HFFc6 (cell line): ENCODE measurements around the gene C11orf86. TPM values are rescaled to one million over a fixed set of nuclear protein-coding genes. Genes with fewer than 3 reads are reported as not detected.

Experiments
- DNase-seq: peaks from one replicate; pipeline ENCODE4 v3.0.0-alpha.2; 2018
- H3K27ac Mint-ChIP-seq: 2 replicates; pipeline ENCODE4 v1.8.0; 2020; ENCODE audit warnings: mild to moderate bottlenecking, mixed read lengths
- H3K27me3 Mint-ChIP-seq: 2 replicates; pipeline ENCODE4 v1.8.0; 2021; ENCODE audit warnings: mild to moderate bottlenecking, moderate library complexity, mixed read lengths; ENCODE audit not compliant: insufficient read depth
- H3K36me3 Mint-ChIP-seq: 2 replicates; pipeline ENCODE4 v1.8.0; 2021; ENCODE audit warnings: low read depth, mixed read lengths
- H3K4me1 Mint-ChIP-seq: 2 replicates; pipeline ENCODE4 v1.8.0; 2020; ENCODE audit warnings: low read depth, mixed read lengths
- H3K4me3 Mint-ChIP-seq: 2 replicates; pipeline ENCODE4 v1.8.0; 2020; ENCODE audit warnings: mild to moderate bottlenecking, moderate library complexity, mixed read lengths
- H3K9me3 Mint-ChIP-seq: 2 replicates; pipeline ENCODE4 v1.8.0; 2020; ENCODE audit warnings: mild to moderate bottlenecking, mixed read lengths
- CTCF ChIP-seq: fragments of 200-600 bp; sonication (generic); IDR thresholded peaks from 2 replicates; pipeline ENCODE4 v1.5.0; 2021; ENCODE audit warnings: antibody characterized with exemption, mild to moderate bottlenecking
- microRNA-seq: library from miRNA; unstranded; fragments of <30 nt; microRNA quantifications from one replicate; pipeline ENCODE4, GENCODE V29; 2019
- total RNA-seq, 6 experiments: library from RNA; stranded (reverse); fragmentation: NEBNext Ultra II Directional; extraction: Animal tissue kit (Norgen Biotek cat#: 25700); gene quantifications; 2 replicates in 1 of 6; 3 replicates in 5 of 6; pipeline ENCODE4 v1.2.3, GENCODE V29; 2021

Gene C11orf86
- total RNA-seq, 6 experiments from 2014 or later, result not detected

GRCh38 chr11:67023957-67024353 is 48.9 kb downstream of the C11orf86 start:
- H3K36me3 Mint-ChIP-seq, result no peaks in the 10 kb centered on the region
- H3K4me1 Mint-ChIP-seq, result peaks cover 10% of the 10 kb centered on the region
- no peaks in the 10 kb centered on the region for H3K9me3 Mint-ChIP-seq
- H3K27me3 Mint-ChIP-seq, result peaks cover 18% of the 10 kb centered on the region
- DNase-seq, result no peak
- TF ChIP-seq CTCF, result no peak
- no peak overlapping the region for H3K27ac Mint-ChIP-seq
- H3K4me3 Mint-ChIP-seq, result peak overlapping the region; percentile 62; the same call in 1 of the 2 replicates

GRCh38 chr11:67024410-67024809 is 49.3 kb downstream of the C11orf86 start:
- DNase-seq, result no peak
- peaks cover 18% of the 10 kb centered on the region for H3K27me3 Mint-ChIP-seq
- no peaks in the 10 kb centered on the region for H3K9me3 Mint-ChIP-seq
- H3K4me3 Mint-ChIP-seq, result no peak overlapping the region
- no peak for TF ChIP-seq CTCF
- peaks cover 15% of the 10 kb centered on the region for H3K4me1 Mint-ChIP-seq
- H3K27ac Mint-ChIP-seq, result no peak overlapping the region
- H3K36me3 Mint-ChIP-seq, result no peaks in the 10 kb centered on the region

GRCh38 chr11:67024966-67025365 is 49.9 kb downstream of the C11orf86 start:
- H3K27me3 Mint-ChIP-seq, result peaks cover 16% of the 10 kb centered on the region
- H3K4me3 Mint-ChIP-seq, result no peak overlapping the region
- no peak for DNase-seq
- peaks cover 15% of the 10 kb centered on the region for H3K4me1 Mint-ChIP-seq
- no peak for TF ChIP-seq CTCF
- H3K9me3 Mint-ChIP-seq, result no peaks in the 10 kb centered on the region
- no peaks in the 10 kb centered on the region for H3K36me3 Mint-ChIP-seq
- H3K27ac Mint-ChIP-seq, result no peak overlapping the region

GRCh38 chr11:67025750-67026149 is 50.6 kb downstream of the C11orf86 start:
- peaks cover 15% of the 10 kb centered on the region for H3K27me3 Mint-ChIP-seq
- H3K9me3 Mint-ChIP-seq, result no peaks in the 10 kb centered on the region
- DNase-seq, result no peak
- H3K27ac Mint-ChIP-seq, result no peak overlapping the region
- peaks cover 15% of the 10 kb centered on the region for H3K4me1 Mint-ChIP-seq
- no peak overlapping the region for H3K4me3 Mint-ChIP-seq
- TF ChIP-seq CTCF, result no peak
- no peaks in the 10 kb centered on the region for H3K36me3 Mint-ChIP-seq

Small RNAs within 50 kb of the gene (microRNA-seq; reads per million reads assigned to microRNA genes)
- gene MIR3163, result not detected

Other genes starting within 250 kb of the C11orf86 start
- gene SPTBN2, start 246.1 kb upstream of the C11orf86 start, total RNA-seq, result under 1 TPM in 5 of 6 experiments, not detected in 1; 0.13 to 0.94 (median 0.33) TPM
- gene RCE1, start 131.9 kb upstream of the C11orf86 start, total RNA-seq, result 10 to 100 TPM; 13.7 to 18.5 (median 16.3) TPM
- gene LRFN4, start 118.2 kb upstream of the C11orf86 start, total RNA-seq, result 10 to 100 TPM; 30.3 to 43.4 (median 34.6) TPM
- gene PC, start 16.9 kb upstream of the C11orf86 start, total RNA-seq, result 10 to 100 TPM; 13.2 to 21.8 (median 19.3) TPM
- not detected for gene SYT12, start 47.8 kb downstream of the C11orf86 start, total RNA-seq
- gene RHOD, start 81.5 kb downstream of the C11orf86 start, total RNA-seq, result 10 to 100 TPM in 2 of 6 experiments, 1 to 10 TPM in 4; 5.2 to 17.8 (median 6.1) TPM
- gene KDM2A, start 144.0 kb downstream of the C11orf86 start, total RNA-seq, result 10 to 100 TPM; 46.1 to 55.0 (median 49.7) TPM